HepG2 (cell line): Measurements from ENCODE around the gene UAP1L1. TPM values are rescaled to one million over a fixed set of nuclear protein-coding genes. Genes with fewer than 3 reads are reported as not detected.

Source experiments
- CBX5 ChIP-seq: sonication (generic); formaldehyde crosslinking; IDR thresholded peaks from 2 replicates; pipeline ENCODE4 v1.4.0; 2020; ENCODE audit warnings: missing genetic modification reagents, borderline replicate concordance
- CHCHD3 ChIP-seq: sonication (generic); formaldehyde crosslinking; IDR thresholded peaks from 2 replicates; pipeline ENCODE4 v1.8.0; 2022; ENCODE audit warnings: mild to moderate bottlenecking, missing genetic modification reagents, moderate library complexity
- CREBL2 ChIP-seq: sonication (generic); formaldehyde crosslinking; IDR thresholded peaks from 2 replicates; pipeline ENCODE4 v1.8.1; 2023; ENCODE audit warnings: missing genetic modification reagents, mild to moderate bottlenecking, borderline replicate concordance
- ERF ChIP-seq: IDR thresholded peaks from 2 replicates; pipeline ENCODE4 v1.6.1; 2018; ENCODE audit warnings: missing biosample characterization, missing genetic modification reagents
- ETS1 ChIP-seq: sonication (generic); formaldehyde crosslinking; IDR thresholded peaks from 2 replicates; pipeline ENCODE4 v1.4.0; 2020; ENCODE audit warnings: missing genetic modification reagents
- HDAC2 ChIP-seq: sonication (generic); formaldehyde crosslinking; IDR thresholded peaks from 2 replicates; pipeline ENCODE4 v1.4.0; 2020; ENCODE audit warnings: missing genetic modification reagents
- HOXD1 ChIP-seq: sonication (generic); formaldehyde crosslinking; IDR thresholded peaks from 2 replicates; pipeline ENCODE4 v1.5.0; 2020; ENCODE audit warnings: missing genetic modification reagents
- IKZF1 ChIP-seq: fragments of 450-650 bp; IDR thresholded peaks from 2 replicates; pipeline ENCODE4 v1.7.1; 2016
- MIER3 ChIP-seq: IDR thresholded peaks from 2 replicates; pipeline ENCODE4 v1.6.1; 2016; ENCODE audit warnings: missing compliant biosample characterization, borderline replicate concordance
- MTA3 ChIP-seq: sonication (generic); formaldehyde crosslinking; IDR thresholded peaks from 2 replicates; pipeline ENCODE4 v1.4.0; 2020; ENCODE audit warnings: missing genetic modification reagents
- MTF2 ChIP-seq: sonication (generic); formaldehyde crosslinking; IDR thresholded peaks from 2 replicates; pipeline ENCODE4 v1.5.0; 2020; ENCODE audit warnings: missing genetic modification reagents, borderline replicate concordance
- MXD1 ChIP-seq: sonication (generic); formaldehyde crosslinking; IDR thresholded peaks from 2 replicates; pipeline ENCODE4 v1.4.0; 2020; ENCODE audit warnings: mild to moderate bottlenecking, missing genetic modification reagents
- MXI1 ChIP-seq: IDR thresholded peaks from 3 replicates; pipeline ENCODE4 v1.6.1; 2012; ENCODE audit warnings: low read depth, low read length, inconsistent platforms, borderline replicate concordance
- NBN ChIP-seq: fragments of 450-650 bp; conservative IDR thresholded peaks from 2 replicates; pipeline ENCODE4 v1.6.1; 2017
- NCOA1 ChIP-seq: sonication (generic); formaldehyde crosslinking; IDR thresholded peaks from 2 replicates; pipeline ENCODE4 v1.9.0; 2021; ENCODE audit warnings: missing genetic modification reagents
- REXO4 ChIP-seq: sonication (generic); formaldehyde crosslinking; IDR thresholded peaks from 2 replicates; pipeline ENCODE4 v1.8.0; 2022; ENCODE audit warnings: missing genetic modification reagents, mild to moderate bottlenecking, borderline replicate concordance
- SALL2 ChIP-seq: sonication (generic); formaldehyde crosslinking; IDR thresholded peaks from 2 replicates; pipeline ENCODE4 v1.8.1; 2023; ENCODE audit warnings: mild to moderate bottlenecking, missing genetic modification reagents, inconsistent platforms
- SMARCE1 ChIP-seq: fragments of 450-650 bp; IDR thresholded peaks from 2 replicates; pipeline ENCODE4 v1.6.1; 2017; ENCODE audit warnings: borderline replicate concordance
- ZFYVE20 ChIP-seq: sonication (generic); formaldehyde crosslinking; IDR thresholded peaks from 2 replicates; pipeline ENCODE4 v1.8.0; 2023; ENCODE audit warnings: low read depth, mild to moderate bottlenecking, moderate library complexity, missing genetic modification reagents, borderline replicate concordance
- ZNF124 ChIP-seq: sonication (generic); formaldehyde crosslinking; IDR thresholded peaks from 2 replicates; pipeline ENCODE4 v1.4.0; 2020; ENCODE audit warnings: missing genetic modification reagents
- ZNF180 ChIP-seq: sonication (generic); formaldehyde crosslinking; IDR thresholded peaks from 2 replicates; pipeline ENCODE4 v1.4.0; 2020; ENCODE audit warnings: low read depth, missing genetic modification reagents, borderline replicate concordance
- ZNF20 ChIP-seq: sonication (generic); formaldehyde crosslinking; IDR thresholded peaks from 2 replicates; pipeline ENCODE4 v1.4.0; 2020; ENCODE audit warnings: mild to moderate bottlenecking, moderate library complexity, missing genetic modification reagents
- ZNF3 ChIP-seq: IDR thresholded peaks from 2 replicates; pipeline ENCODE4 v1.7.0; 2017; ENCODE audit warnings: inconsistent platforms
- ZNF362 ChIP-seq: sonication (generic); formaldehyde crosslinking; IDR thresholded peaks from 2 replicates; pipeline ENCODE4 v1.4.0; 2020; ENCODE audit warnings: missing genetic modification reagents, mild to moderate bottlenecking, borderline replicate concordance
- ZNF547 ChIP-seq: sonication (generic); formaldehyde crosslinking; IDR thresholded peaks from 2 replicates; pipeline ENCODE4 v1.5.1; 2020; ENCODE audit warnings: mild to moderate bottlenecking, missing genetic modification reagents
- ZNF691 ChIP-seq: sonication (generic); formaldehyde crosslinking; IDR thresholded peaks from 2 replicates; pipeline ENCODE4 v1.4.0; 2020; ENCODE audit warnings: missing genetic modification reagents, low read depth, mild to moderate bottlenecking, borderline replicate concordance
- ZNF740 ChIP-seq: sonication (generic); formaldehyde crosslinking; IDR thresholded peaks from 2 replicates; pipeline ENCODE4 v1.4.0; 2020; ENCODE audit warnings: missing genetic modification reagents
- ZNF761 ChIP-seq: sonication (generic); formaldehyde crosslinking; conservative IDR thresholded peaks from 2 replicates; pipeline ENCODE4 v1.4.0; 2020; ENCODE audit warnings: mild to moderate bottlenecking, missing genetic modification reagents
- ZNF792 ChIP-seq: IDR thresholded peaks from 2 replicates; pipeline ENCODE4 v1.6.1; 2016
- polyA plus RNA-seq, 8 experiments: library from polyadenylated mRNA; depleted of rRNA in 3 of 8; stranded (reverse) in 7 of 8; unstranded in 1 of 8; fragments of >200 nt; fragmentation: Illumina TruSeq in 4 of 8; extraction: Trizol in 4 of 8; gene quantifications; 2 replicates each; pipeline versions ENCODE4 v1.2.1 to v1.2.3, GENCODE V29; 2011 to 2016; ENCODE audit warnings: low read depth in 4 of 8, missing spikeins in 1 of 8, mixed read lengths in 1 of 8; ENCODE audit not compliant: insufficient read depth in 1 of 8
- total RNA-seq, 5 experiments: library from RNA; depleted of rRNA; stranded (reverse); fragments of >200 nt; fragmentation: Illumina TruSeq; extraction: Trizol; gene quantifications; 2 replicates each; pipeline ENCODE4 v1.2.3, GENCODE V29; 2016; ENCODE audit warnings: low read depth in 1 of 5

UAP1L1 gene
- total and polyA plus RNA-seq, 2 of the 13 experiments (the other 11 are each of a cell fraction or from before 2014, with no cell fraction given) = 5.4 to 6.4 TPM

GRCh38 chr9:137086531-137087408 lies 9.5 kb downstream of the UAP1L1 start, which contains the start of gene MAN1B1 (continued):
- no peak for TF ChIP-seq NCOA1
- no peak for TF ChIP-seq REXO4
- no peak for TF ChIP-seq ETS1
- TF ChIP-seq ZNF761 (CRISPR knock-in tag) = no peak
- TF ChIP-seq ZNF124 (CRISPR knock-in tag) = peak; percentile 53; the same call in 1 of the 2 replicates
- TF ChIP-seq ZNF3 (CRISPR knock-in tag) = no peak
- TF ChIP-seq ZNF792 (CRISPR knock-in tag) = peak; percentile 71
- TF ChIP-seq ZFYVE20 (CRISPR knock-in tag) = no peak
- TF ChIP-seq MTF2 (CRISPR knock-in tag) = no peak
- peak; percentile 77 for TF ChIP-seq SALL2 (CRISPR knock-in tag)
- TF ChIP-seq ZNF547 (CRISPR knock-in tag) = peak; percentile 73; the same call in 1 of the 2 replicates
- peak; percentile 74 for TF ChIP-seq MIER3 (CRISPR knock-in tag)
- TF ChIP-seq MXD1 (CRISPR knock-in tag) = peak; percentile 99
- TF ChIP-seq ZNF691 (CRISPR knock-in tag) = no peak
- TF ChIP-seq CREBL2 (CRISPR knock-in tag) = no peak
- peak; percentile 100 for TF ChIP-seq MXI1
- no peak for TF ChIP-seq CHCHD3 (CRISPR knock-in tag)
- no peak for TF ChIP-seq ZNF362 (CRISPR knock-in tag)
- peak; percentile 73 for TF ChIP-seq HDAC2 (CRISPR knock-in tag)
- no peak for TF ChIP-seq MTA3
- peak; percentile 43; the same call in 1 of the 2 replicates for TF ChIP-seq CBX5
- no peak for TF ChIP-seq ZNF740 (CRISPR knock-in tag)
- no peak for TF ChIP-seq SMARCE1
- TF ChIP-seq NBN = no peak
- TF ChIP-seq ZNF180 (CRISPR knock-in tag) = no peak
- no peak for TF ChIP-seq ZNF20
- peak; percentile 89 for TF ChIP-seq ERF (CRISPR knock-in tag)
- 0 out of 2 replicates have a peak, but pooled peaks have one; percentile 15 for TF ChIP-seq HOXD1 (CRISPR knock-in tag)
- no peak for TF ChIP-seq IKZF1
